DMS153 (cell line): ENCODE results near the gene ARPP21.
"Not testable (repeated sequence)": the region's sequence is repeated elsewhere in the genome, so short reads cannot be mapped to it uniquely, and the experiment has no call there.

ENCODE experiments used
- DNase-seq: peaks from one replicate; lab custom pipeline; 2025; lab: John Stamatoyannopoulos, UW

ARPP21 gene

DNA sequence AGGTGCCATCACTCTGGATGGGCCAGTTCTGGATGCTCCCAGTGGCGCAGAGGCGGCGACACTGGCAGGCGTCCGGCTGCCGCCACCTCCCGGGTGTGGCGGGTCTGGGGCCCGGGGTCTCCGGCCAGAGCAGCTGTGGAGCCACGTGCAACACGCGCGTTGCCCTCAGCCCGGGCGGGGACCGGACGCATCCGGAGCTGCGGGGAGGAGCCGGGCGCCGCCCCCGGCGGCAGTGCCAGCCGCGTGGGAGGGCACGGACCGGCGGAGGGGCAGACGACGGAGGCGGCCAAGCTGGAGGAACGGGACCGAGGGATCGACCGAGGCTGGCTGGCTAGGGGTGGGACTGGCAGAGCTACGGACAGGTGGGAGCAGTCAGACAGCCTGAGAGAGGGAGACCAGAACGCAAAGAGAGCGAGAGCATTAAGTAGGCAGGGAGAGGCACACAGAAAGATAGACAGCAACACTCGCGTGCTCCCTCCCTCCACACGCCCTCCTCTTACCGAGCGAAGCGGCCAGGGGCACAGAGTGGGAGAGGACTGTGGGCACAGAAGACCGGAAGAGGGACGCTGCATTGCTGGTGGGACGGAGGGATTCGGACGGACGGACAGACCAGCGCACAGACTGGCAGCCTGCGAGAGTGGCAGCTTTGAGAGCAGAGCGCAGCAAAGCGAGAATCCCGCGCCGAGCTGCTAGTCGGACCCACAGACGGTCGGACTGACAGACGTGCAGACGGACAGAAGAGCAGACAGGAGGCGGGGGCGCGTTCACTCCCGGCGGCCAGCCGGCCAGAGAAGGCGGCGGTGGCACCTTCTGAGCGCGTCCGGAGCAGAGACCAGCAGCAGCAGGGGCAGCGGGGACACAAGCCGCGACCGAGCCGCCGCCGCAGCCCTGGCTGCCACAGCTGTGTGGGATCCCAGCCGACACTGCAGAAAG is at the start of gene ARPP21:
TSS of gene ARPP21 (plus strand) at position 272 of the 933 bp plus-strand sequence. CDS start 42,227 bp downstream, outside the sequence.
- DNase-seq = no peak

DNA sequence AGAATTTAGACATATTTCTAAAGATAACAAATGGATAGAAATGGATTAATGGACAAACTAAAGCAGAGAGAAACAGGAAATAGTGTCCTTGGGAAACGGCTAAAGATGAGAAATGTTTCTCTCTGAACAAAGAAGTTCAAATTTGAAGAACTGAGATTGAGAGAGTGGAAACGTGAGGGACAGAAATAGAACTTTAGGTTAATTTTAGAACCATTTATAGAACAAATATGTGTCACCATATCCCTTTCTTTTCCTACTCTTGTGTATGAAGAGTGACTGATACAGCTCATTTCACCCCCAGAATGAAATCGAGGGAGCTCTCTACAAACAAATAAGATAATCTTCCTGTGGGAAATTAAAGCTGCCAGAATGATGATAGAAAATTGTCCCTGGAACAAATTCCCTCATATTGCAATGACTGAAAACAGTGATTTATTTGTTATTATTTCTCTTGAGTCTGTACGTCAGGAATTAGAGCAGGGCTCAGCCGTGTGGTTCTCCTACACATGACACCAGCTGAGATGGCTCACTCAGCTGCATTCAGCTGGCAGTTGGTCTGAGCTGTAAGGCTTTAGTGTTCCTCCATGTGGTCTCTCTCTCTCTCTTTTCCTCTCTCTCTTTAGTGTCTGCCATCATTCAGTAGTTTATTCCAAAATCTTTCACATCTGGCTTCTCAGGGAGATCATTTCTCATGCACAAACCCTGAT is 46.6 kb upstream of the ARPP21 start:
- DNase-seq = no peak

DNA sequence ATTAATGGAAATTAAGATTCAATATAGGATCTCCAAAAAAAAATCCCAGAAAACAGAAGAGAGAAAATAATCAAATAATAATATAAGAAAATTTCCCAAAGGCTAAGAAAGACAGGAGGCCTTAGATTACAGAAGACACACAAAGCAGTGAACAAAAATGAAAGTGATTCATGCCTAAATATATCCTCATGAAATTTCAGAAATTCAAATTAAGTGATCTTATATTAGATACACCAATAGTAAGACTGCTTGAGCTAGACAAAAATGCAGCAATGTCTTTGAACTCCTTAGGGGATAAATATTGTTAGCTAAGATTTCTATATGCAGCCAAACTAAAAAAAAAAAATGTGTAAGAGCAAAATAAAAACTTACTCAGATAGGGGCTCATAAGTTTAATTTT is 44.6 kb upstream of the ARPP21 start:
- no peak for DNase-seq

DNA sequence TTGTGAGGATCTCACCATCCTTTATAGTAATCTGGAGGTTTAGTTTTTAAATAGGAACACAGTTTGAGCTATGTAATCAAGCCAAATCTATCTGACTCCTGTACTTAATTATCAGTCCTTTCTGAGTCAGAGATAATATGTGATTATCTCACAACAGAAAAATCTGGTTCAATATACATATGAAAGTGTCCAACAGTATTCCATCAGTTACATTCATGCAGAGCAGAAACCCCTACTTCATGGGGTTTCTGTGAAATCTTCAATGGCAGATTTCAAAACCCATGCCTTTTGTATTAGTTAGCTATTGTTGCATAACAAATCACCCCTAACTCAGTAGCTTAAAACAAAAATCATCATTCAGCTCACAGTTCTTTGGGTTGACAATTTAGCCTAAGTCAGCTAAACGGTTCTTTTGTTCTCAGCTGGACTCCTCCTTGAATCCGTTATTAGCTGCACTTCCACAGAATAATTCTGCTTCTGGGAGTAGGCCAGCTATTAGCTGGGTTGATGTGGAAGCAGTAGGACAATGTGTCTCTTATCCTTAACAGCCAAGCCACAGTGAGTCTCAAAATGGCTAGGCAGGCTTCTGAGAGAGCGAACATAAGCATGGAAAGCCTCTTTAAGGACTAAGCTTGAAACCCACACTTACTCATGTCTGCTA is 42.9 kb upstream of the ARPP21 start:
- DNase-seq = no peak

DNA sequence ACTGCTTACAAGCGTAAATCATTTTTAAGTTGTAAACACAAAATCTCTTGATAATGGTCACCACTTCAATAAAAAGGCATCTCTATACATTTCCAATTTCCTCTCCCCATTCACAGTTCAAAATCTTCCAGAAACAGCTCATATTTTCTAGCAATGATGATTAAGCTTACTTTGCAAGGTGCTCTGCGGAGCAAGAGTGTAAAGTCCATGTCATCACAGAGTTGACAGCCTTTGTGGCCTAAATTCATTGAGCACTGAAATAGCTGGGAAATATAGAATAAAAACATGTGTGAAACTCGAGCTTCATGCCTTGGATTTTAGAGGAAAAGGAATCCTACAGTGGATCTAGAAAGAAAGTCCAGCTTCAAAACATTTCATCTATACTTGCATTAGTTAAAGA is 41.8 kb upstream of the ARPP21 start:
- no peak for DNase-seq

DNA sequence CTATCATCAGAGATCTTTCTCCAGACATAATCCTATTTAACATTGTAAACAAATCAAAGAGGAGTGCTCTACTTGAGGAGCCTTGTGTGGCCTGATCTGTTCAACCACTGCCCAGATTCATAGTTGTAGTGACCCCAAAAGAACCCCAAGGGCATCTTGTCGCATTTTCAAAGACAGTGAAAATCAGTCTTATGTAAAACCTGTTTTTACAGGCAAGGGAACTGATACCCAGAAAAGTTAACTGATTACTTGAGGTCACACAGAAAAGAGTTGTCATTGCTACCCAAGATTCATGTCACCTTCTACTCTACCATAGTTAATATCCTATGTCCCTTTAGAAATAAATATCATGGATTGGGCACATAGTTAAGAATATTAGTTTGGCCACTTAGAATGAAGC is 40.5 kb upstream of the ARPP21 start:
- no peak for DNase-seq

DNA sequence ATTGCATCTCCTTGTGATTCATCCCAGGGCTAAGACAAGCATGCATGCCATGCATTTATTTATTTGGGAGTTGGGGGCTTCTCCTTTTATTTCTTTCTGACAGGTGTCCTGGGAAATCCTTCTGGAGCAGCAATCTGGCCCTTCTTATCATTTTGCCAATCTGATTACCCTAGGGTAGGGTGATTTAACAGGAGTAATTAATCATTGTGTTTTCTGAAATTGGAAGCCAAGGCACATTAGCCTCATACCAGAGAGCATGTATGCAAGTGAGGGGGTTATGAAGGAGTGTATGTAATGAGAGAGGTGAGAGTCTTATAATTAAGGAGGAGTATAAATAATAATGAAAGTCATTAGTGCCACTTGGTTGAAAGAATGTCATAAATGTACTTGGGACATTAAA is 37.4 kb upstream of the ARPP21 start:
- DNase-seq = no peak

DNA sequence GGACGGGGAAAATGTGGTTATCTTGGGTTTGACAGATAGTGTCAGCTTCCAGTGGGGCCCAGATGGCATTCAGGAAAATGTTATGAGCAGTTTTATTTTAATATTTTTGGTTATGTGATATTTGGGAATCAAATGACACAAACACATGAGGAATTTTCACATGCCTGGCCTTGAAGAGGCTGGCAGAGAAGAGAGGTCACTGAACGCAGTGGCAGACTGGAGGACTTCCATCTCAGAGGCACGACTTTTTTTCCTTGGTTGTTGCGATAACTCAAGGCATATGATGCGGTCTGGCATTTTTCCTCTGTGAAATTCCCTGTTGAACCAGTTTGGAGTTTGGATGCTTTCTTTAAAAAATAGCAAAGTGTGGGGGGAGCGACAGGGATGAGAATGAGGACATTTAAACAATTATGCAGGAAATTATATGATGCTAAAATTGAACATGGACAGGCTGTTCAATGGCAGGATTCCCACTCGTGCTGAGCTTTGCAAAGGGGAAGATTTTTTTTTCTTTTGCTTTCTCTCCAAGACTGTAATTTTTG is 36.9 kb upstream of the ARPP21 start:
- no peak for DNase-seq

DNA sequence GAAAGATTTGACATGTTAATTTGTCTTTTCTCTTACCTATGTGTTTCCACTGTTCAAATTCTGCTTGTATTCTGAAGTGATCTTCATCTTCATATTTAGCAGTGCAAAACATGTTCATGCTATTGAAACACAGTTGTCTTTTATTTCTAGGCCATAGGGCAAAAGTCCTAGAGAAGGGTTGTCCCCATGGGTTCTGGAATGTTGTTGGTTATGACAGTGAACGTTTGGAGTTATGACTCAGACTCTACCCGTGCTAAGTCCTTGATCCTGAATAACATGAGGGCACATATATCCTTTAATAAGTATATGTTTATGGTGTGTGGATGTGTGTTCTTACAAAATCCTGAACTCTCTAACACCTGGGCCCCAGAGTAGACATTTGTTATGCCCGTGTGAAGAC is 23.0 kb upstream of the ARPP21 start:
- DNase-seq = no peak

DNA sequence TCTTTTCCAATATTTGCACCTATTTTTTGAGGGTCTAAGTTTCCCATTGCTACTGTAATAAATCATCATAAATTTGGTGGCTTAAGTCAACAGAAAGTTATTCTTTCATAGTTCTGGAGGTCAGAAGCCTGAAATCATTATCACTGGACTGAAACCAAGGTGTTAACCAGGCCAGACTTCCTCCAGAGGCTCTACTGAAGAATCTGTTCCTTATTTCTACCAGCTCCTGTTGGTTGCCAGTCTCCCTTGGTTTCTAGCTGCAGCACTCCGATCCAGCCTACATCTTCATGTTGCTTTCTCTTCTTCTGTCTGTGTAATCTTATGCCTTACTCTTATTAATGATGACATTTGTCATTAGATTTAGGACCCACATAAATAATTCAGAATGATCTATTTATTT is 22.0 kb upstream of the ARPP21 start:
- DNase-seq = no peak

DNA sequence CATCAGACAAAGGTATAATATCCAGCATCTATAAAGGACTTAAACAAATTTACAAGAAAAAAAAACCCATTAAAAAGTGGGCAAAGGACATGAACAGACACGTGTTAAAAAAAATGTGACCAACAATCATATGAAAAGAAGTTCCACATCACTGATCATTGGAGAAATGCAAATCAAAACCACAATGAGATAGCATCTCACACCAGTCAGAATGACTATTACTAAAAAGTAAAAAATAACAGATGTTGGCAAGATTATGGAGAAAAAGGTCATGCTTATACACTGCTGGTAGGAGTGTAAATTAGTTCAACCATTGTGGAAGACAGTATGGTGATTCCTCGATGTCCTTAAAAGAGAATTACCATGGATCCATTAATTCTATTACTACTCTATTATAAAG is 19.1 kb upstream of the ARPP21 start:
- DNase-seq = not testable (repeated sequence)

DNA sequence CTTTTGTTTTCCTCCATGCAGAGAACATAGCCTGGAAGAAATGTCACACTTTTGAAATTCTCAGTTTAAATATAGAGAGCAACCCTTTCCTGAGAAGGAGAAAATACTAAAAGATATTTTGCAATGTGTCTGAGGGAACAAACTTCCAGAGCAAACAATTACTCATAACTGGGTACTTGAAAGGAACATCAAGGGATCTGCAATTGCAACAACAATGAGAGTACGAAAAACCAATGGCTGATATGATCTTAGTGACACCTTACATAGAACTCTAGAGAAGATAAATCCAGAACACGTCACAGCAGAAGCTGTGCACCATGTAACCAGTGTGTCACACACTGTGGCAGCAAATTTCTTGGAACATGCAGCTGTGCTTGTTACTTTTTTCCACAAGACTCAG is 14.6 kb upstream of the ARPP21 start:
- no peak for DNase-seq

DNA sequence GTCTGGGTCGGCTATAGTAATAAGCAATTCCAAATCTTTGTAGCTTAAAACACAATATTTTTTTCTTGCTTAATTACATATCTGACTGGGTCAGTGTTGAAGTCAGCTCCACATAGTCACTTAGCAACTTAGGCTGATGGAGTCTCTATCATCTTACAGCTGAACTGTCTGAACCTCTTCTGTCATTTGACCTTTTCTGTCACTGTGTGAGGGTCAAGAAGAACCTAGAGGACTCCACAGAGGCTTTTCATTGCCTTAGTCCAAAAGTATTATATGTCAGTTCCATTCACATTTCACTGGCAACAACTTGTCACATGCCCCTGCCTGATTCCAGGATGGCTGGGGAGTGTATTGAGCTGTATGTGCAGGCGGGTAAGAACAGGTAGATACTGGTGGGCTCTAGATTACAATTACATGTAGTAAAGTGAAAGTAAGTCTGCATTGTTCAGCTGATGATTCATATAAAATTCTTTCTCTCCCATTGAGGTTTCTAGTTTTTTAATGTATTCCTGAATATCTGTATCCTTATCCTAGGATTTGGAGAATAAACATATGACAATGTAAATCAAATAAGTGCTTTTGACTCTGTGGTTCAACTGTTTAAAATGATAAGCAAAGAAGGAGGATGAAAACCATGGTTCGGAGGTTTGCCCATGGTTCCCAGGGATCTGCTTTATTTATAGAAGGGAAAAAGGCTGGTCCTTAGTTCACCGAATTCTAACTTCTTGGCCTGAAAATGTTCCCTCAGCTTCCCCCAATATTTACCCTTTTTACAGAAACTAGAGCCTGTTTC is 5.8 kb upstream of the ARPP21 start:
- no peak for DNase-seq

DNA sequence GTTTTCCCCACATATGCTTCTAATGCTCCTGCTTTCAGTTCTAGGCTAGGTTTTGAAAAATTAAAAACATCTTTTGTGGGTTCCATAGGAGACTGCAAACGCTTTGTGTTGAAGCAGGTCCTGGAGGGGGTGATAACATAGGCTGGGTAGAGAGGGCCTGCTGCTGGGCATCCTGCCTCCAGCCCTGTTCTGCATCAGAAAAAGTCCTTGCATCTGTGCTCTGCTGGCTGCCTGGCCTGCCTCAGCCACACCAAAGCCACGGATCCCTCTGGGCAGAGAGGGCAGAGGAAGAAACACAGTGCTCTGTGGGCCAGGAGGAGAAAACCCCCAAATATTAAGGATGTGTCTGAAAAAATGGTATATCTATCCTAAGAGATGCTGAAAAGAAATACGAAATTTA is 3.9 kb upstream of the ARPP21 start:
- no peak for DNase-seq

DNA sequence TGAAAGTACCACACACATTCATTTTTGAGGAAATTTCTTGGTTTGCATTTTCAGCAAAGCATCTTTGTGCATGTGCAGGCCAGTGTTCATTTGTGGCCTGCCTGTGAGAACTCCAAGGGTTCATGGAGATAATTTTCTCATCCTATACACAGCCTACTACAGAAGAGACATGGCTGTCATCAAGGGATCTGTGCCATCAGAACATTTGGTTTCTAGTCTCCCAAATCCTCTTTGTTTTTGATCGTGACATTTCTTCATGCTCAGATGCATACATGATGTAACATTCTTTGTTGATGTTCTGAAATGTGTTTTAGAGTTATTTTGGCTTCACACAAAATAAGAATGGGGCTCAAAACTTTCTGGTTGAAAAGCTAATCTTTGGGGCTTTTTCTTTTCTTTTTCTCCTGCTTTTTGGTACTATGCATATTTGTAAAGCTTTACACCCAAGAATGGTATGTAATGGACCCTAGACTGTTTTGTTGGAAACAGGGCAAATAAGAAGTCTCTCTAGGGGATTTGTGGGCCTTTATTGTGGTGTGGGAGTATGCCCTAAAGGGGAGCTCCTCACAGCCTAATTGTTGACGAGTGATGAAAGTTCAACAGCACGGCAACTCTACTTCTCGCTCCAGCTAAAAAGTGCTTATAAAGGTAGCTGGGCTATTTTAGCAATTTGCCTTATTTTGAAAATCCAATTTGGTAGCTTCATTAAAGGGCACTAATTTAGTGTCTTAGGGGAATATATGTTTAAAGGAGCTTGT is 3.2 kb upstream of the ARPP21 start:
- no peak for DNase-seq

DNA sequence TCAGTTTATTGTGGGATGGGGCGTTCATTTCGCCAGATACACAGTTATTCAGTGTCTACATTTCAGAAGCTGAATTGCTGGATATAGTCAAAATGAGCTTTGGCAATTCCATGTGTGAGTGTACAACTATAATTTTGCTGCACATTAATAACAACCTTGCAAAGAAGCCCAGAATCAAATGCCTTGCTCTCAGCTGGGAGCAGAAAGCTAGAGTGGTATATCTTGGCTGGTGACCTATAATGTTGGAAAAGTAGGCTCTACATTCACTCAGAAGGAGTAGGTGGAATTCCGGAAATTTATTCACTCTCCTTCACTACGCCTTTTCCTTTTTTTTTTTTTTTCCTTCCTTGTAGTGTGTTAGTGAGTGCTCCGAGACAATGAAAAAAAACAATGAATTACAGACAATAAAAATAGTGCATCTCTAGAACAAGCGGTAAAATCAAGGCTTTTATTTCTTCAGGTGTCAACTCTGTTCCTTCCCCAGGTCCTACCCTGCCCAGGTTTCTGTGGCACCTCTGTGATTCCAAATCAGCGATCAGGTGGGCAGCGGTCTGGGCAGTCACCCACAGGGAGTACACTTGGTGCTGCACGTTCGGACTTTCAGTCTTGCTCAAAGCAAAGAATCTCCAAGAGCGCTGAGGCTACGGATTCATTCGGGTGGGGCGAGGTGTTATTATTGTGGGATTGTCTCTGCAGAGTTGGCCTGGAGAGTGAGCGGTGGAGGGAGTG is 910 bp upstream of the ARPP21 start:
- DNase-seq = no peak

DNA sequence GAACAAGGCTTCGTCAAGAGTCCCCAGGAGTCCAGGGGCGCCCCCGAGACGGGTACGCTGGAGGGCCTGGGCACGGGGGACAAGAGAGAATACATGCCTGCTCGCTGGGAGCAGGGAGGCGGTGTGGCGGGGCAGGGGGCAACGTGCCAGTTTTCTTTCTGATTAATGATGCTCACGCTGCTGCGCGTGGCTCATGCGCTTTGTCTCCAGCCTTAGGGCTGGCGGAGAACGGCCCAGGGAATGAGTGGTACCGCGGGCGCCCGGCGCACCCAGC is 408 bp upstream of the ARPP21 start:
- no peak for DNase-seq

DNA sequence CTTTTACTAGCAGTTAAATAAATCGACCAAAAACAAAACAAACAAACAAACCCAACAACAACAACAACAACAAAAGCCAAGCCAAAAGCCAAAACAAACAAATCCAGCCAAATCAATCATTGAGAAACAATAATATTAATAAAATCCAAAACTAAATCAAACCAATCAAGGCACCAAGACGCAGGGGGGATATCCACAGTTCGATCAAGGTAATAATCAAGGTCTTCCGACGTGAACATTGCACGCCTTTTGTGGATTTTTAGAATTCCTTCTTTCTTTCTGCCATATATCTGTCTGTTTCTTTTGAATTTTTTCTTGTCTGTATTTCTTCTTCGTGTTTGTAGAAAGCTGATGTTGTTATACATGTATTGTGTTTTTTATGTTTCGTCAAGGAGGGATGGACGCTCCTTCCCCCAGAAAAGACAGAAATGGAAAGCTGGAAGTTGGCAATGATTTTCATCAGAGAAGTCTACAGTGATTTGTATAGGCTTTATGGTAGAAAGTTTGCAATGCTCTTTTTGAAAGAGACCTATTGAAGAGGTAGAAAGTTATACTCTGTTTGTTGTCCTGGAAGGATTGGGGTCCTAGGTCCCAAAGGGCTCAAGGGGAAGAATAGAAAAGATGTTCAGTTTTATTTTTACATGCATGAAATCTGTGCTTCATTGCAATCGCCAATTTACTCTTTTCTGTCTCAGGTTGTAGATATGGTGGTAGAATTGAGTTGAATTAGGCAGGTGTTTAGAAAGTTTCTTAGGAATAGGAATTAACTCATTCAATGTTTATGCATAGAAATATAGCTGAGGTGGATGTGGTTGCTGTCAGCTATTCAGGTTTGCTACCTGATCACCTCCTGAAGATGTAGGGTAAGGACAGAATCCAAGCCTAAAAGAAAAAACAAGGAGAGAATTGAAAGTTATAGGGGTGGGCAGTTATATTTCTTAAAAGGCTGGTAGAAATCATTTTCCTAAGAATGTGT is 1.2 kb downstream of the ARPP21 start:
- DNase-seq = no peak

DNA sequence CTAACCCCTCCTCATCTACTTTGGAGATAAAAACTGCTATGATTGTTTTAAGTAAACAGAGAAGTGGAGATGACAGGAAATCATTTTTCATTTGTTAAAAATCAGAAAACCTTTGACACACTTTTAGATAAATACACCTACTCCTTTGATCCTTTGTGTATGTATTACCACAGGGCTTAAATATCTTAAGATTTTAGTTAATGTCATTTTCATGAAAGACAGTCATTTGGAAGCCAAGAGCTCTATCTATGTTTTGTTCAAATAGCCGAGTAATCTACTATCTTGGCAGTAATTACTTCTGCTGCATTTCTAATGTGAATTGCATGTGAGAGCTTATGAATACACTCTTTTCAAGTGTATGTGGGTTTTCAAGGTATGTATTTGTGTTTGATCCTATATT is 2.0 kb downstream of the ARPP21 start:
- DNase-seq = no peak
